Prostate gland (tissue), 2 donors: ENCODE measurements around the gene IGFBP7. TPM values are rescaled to one million over a fixed set of nuclear protein-coding genes. Genes with fewer than 3 reads are reported as not detected.
A peak's percentile ranks its signal among the peaks of the same experiment; 100 is the strongest.

Experiments
- DNase-seq: peaks from one replicate; pipeline ENCODE4 v3.0.0-alpha.2; 2019; ENCODE audit warnings: low spot score
- H3K27ac ChIP-seq, 2 donors: fragments of 200-600 bp; sonication (generic); 2 replicates each; pipeline ENCODE4 v1.5.1; 2017 to 2019
- H3K27me3 ChIP-seq: fragments of 200-600 bp; sonication (generic); replicated peaks from 2 replicates; pipeline ENCODE4 v1.5.1; 2019; ENCODE audit not compliant: insufficient read depth
- H3K36me3 ChIP-seq, 2 donors: fragments of 200-600 bp; sonication (generic); 1 replicate in 1 of 2; 2 replicates in 1 of 2; pipeline versions ENCODE4 v1.5.1 to v1.8.1; 2017 to 2019
- H3K4me1 ChIP-seq: fragments of 200-600 bp; sonication (generic); replicated peaks from 2 replicates; pipeline ENCODE4 v1.5.1; 2019
- H3K4me3 ChIP-seq, 2 donors: fragments of 200-600 bp; sonication (generic); 2 replicates each; pipeline ENCODE4 v1.5.1; 2017 to 2019
- H3K9me3 ChIP-seq: fragments of 200-600 bp; sonication (generic); 2 replicates; pipeline ENCODE4 v1.5.1; 2017
- CTCF ChIP-seq, 4 experiments: fragments of 200-600 bp in 2 of 4; fragments of 450-650 bp in 2 of 4; sonication (generic) in 2 of 4; IDR thresholded peaks; 1 replicate in 3 of 4; 2 replicates in 1 of 4; pipeline ENCODE4 v1.5.1; 2016 to 2019; ENCODE audit warnings: antibody characterized with exemption in 4 of 4, mild to moderate bottlenecking in 2 of 4, moderate library complexity in 2 of 4
- POLR2A ChIP-seq: fragments of 450-650 bp; IDR thresholded peaks from one replicate; pipeline ENCODE4 v1.6.1; 2016; ENCODE audit warnings: antibody characterized with exemption, mild to moderate bottlenecking
- POLR2AphosphoS5 ChIP-seq: sonication (generic); formaldehyde crosslinking; IDR thresholded peaks from one replicate; pipeline ENCODE4 v1.6.1; 2017; ENCODE audit warnings: antibody characterized with exemption
- WGBS: methylation state at CpG from one replicate; pipeline ENCODE4 v1.1.5; 2018; 5-methylcytosine and 5-hydroxymethylcytosine counted together
- intact Hi-C: fragments of 100-400 bp; cut with DNase I; formaldehyde crosslinking; loops from one replicate; pipeline ENCODE4 v1.14.2; 2022
- total RNA-seq, 2 donors: library from RNA; depleted of rRNA; stranded (reverse); fragments of >200 nt; gene quantifications; one replicate each; pipeline ENCODE4 v1.1.0, GENCODE V29; 2016

The IGFBP7 gene
- total RNA-seq, 2 donors from 2014 or later, result 322 to 1,366 TPM

GRCh38 chr4:57099363-57099762, 10.8 kb downstream of the IGFBP7 start:
- 78% methylated on average over 2 of the region's 2 CpGs for WGBS
- peak overlapping the region; percentile 48 to 52 for H3K27ac ChIP-seq
- intact Hi-C loops, result loop anchor here (1.0 kb wide), 1 partner anchor 34 kb away; no protein-coding TSS in a partner anchor
- no peak for DNase-seq
- no peak for TF ChIP-seq POLR2A
- no peak for TF ChIP-seq POLR2AphosphoS5
- no peak for TF ChIP-seq CTCF (IDR thresholded peaks at IDR 0.05)
- H3K4me1 ChIP-seq, result no peaks in the 10 kb centered on the region
- no peaks in the 10 kb centered on the region for H3K36me3 ChIP-seq
- H3K9me3 ChIP-seq, result no peaks in the 10 kb centered on the region
- H3K27me3 ChIP-seq, result no peaks in the 10 kb centered on the region
- H3K4me3 ChIP-seq, result no peak overlapping the region

GRCh38 chr4:57098941-57099340, 11.2 kb downstream of the IGFBP7 start:
- H3K4me1 ChIP-seq, result no peaks in the 10 kb centered on the region
- H3K36me3 ChIP-seq, result no peaks in the 10 kb centered on the region
- TF ChIP-seq POLR2A (no peak), POLR2AphosphoS5 (no peak), CTCF (IDR thresholded peaks at IDR 0.05) (no peak)
- H3K27ac ChIP-seq, result peak overlapping the region; percentile 52 to 54
- intact Hi-C loops, result loop anchor here (1.0 kb wide), 1 partner anchor 34 kb away; no protein-coding TSS in a partner anchor
- H3K4me3 ChIP-seq, result no peak overlapping the region
- no peak for DNase-seq
- no peaks in the 10 kb centered on the region for H3K27me3 ChIP-seq
- no peaks in the 10 kb centered on the region for H3K9me3 ChIP-seq

DNA sequence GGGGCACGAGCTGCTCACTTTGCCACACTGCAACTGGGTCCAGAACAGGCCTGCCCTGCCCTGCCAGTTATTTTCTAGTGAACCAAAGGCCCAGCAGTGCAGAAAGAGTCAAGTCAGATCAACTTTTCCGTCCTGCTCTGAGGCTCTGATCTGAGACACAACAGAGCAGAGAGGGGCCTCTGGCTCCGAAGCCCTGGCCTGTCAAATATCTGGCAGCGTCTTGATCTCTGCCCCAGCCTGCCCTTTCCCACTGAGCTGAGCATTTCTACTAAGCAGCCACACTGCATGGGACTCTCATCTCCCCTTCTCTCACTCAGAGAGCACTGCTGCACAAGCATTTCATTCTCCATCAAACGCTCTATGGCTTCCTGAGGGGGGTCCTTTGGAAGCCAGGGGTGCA, 11.8 kb downstream of the IGFBP7 start:
- Histone ChIP-seq H3K9me3 (no peaks in the 10 kb centered on the region), H3K36me3 (no peaks in the 10 kb centered on the region), H3K4me1 (no peaks in the 10 kb centered on the region), H3K27me3 (no peaks in the 10 kb centered on the region), H3K4me3 (no peak overlapping the region), H3K27ac (peak overlapping the region; percentile 52 to 54)
- 28% methylated on average over 5 of the region's 5 CpGs for WGBS
- TF ChIP-seq POLR2A, result no peak
- no peak for TF ChIP-seq CTCF (IDR thresholded peaks at IDR 0.05)
- no peak for TF ChIP-seq POLR2AphosphoS5
- DNase-seq, result no peak
- intact Hi-C loops, result no loop called here

DNA sequence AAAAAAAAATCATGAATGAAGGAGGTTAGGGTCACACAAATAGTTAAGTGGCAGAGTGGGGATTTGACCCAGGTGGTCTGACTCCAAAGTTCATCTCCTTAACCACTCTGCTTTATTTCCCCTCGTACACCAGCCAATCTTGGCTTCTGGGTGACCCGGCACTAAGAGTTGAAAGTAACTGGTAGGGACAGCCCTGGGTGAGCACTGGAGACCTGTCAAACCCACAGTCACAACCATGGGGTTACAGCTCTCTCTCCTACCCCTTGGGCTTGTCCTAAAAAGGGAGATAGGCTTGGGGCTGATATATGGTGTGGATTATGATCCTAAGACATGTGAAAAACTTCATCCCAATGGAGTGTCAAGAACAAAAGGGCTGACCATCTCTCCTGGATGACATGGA, 12.5 kb downstream of the IGFBP7 start:
- Histone ChIP-seq H3K27ac (peak overlapping the region; percentile 52 to 54), H3K4me3 (no peak overlapping the region), H3K27me3 (no peaks in the 10 kb centered on the region), H3K36me3 (no peaks in the 10 kb centered on the region), H3K4me1 (no peaks in the 10 kb centered on the region), H3K9me3 (no peaks in the 10 kb centered on the region)
- TF ChIP-seq POLR2AphosphoS5, result no peak
- no peak for DNase-seq
- intact Hi-C loops, result no loop called here
- 73% methylated on average over 2 of the region's 2 CpGs for WGBS

DNA sequence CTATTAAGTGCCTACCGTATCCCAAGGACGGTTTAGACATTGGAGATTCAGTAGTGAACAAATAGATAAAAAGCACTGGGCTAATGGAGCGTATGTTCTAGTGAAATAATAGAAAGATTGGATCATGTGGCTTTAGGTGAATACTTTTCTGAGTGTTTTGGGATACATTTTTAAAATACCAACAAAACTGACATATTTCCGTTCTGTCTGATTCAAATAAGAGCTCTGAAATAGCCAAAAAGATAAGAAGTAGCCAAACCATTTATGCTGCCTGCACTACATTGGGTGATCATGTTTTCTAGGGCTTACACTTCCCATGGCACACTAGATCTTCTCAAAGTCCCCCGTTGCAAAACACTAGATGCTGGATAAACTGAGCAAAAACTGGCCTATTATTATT, 14.2 kb downstream of the IGFBP7 start:
- no peaks in the 10 kb centered on the region for H3K4me1 ChIP-seq
- H3K27ac ChIP-seq, result peak overlapping the region in 1 of 2 donors; percentile 25
- intact Hi-C loops, result no loop called here
- no peak for DNase-seq
- TF ChIP-seq POLR2AphosphoS5 (no peak), CTCF (IDR thresholded peaks at IDR 0.05) (no peak), POLR2A (no peak)
- H3K36me3 ChIP-seq, result no peaks in the 10 kb centered on the region
- H3K27me3 ChIP-seq, result no peaks in the 10 kb centered on the region
- H3K9me3 ChIP-seq, result no peaks in the 10 kb centered on the region
- WGBS, result 66% methylated on average over 5 of the region's 5 CpGs
- H3K4me3 ChIP-seq, result no peak overlapping the region
